ENCODE measurements around the gene TBX1.

Gene TBX1

GRCh38 chr22:19737846-19738663, 22.5 kb upstream of the TBX1 start:
- DNase-seq (ENCODE audit: low read depth in 2 of 3, low spot score in 2 of 3): no peak

DNA sequence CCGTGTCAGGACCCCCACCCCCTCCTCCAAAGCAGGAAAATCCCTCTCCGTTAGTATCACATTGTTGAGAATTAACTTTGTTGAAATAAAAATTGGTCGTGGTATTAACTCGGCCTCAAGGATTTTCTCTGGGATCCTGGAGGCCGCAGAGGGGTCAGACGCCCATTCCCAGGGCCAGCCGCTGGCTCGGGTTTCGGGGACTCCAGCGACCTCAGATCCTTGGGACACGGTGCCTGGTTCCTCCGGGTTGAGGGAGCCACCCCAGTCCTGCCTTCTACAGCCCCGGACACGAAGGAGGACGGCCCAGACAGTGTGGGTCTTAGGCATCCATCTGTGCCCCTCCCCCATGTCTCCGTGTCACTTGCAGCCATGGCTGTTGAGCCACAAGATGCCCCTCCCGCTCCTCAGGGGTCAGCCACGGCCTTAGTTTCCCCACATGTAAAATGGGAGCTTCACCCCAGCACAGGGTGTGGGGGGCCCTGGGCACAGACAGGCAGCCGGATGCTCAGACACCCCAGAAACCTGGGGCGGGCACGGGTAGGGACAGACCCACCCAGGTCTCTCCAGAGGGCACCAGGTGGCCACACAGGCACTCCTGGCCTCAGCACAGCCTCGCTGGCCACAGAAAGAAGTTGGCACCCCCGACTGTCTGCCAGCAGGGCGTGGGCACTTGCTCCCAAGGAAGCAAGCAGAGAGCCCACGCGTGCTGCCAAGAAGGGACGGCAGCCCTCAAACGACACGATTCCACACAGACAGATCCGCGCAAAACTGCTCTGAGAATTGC, 21.7 kb upstream of the TBX1 start:
- DNase-seq (ENCODE audit: low read depth in 2 of 3, low spot score in 2 of 3): no peak

- DNase-seq (ENCODE audit: low read depth in 2 of 3, low spot score in 2 of 3): no peak
These were observed 21.1 kb upstream of the TBX1 start for GRCh38 chr22:19739448-19739895.

DNA sequence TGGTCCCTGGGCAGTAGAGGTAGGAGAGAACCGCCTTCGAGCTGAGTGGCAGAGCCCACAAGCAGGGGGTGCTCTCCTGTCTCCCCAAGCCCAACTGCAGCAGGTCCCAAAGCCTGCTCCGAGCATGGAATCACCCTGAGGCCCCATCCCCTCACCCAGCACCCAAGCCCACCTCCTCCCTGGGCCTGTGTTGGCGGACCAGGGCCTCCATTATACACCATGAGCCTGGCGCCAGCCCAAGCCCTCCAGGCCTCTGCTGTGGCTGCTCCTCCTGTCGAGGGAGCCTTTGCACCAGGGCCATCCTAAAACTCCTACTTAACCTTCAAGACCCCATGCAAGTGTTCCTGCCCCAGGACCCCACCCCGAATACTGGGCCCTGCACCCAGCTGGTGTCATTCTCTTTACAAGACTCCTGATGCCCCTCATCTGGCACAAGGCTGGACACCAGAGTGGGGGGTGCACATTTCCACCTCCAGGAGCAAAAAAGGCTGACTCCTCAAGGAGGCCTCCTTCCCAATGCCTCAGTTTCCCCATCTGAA, 20.6 kb upstream of the TBX1 start:
- DNase-seq (ENCODE audit: low read depth in 2 of 3, low spot score in 2 of 3): no peak

DNA sequence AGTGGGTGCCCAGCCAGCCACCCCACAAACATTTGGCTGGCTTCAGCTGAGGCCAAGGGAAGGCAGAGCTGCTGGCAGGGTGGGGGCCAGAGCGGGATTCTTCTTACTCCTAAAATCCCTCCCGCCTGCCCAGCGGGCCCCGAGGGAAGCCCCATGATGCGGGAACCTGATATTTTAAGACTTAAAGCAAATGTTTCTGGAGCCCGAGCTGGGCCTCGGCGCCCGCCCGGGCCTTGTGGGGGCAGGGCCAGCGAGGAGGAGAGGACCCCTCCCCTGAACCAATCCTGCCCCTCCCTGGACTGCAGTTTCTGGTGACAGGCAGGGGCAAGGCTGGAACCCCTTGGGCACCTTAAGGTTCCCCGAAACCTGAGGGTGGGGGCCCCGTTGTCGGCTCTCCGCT, 20.0 kb upstream of the TBX1 start:
- DNase-seq (ENCODE audit: low read depth in 2 of 3, low spot score in 2 of 3): no peak

GRCh38 chr22:19741053-19741452, 19.5 kb upstream of the TBX1 start:
- no peak for DNase-seq (ENCODE audit: low read depth in 2 of 3, low spot score in 2 of 3)

GRCh38 chr22:19742160-19743066, 18.2 kb upstream of the TBX1 start:
- DNase-seq (ENCODE audit: low read depth in 2 of 3, low spot score in 2 of 3): no peak

DNA sequence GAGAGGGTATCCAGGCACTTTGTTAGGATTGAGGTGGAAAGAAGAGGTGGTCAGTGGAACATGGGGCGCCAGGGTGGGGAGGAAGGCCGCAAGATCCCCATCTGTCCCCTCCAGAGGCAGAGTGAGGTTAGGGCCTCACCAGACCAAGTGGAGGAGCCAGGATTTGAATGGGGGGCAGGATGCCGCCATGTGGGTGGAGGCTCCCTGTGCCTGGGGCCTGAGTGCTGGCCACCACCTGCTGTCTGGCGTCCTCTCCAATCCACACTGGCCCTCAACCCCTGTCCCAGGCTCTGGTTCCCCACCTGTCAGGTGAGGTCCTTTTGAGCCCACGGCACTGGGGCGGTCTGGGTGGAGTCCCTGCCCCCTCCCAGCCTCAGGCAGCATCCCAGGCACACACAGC, 17.5 kb upstream of the TBX1 start:
- DNase-seq (ENCODE audit: low read depth in 2 of 3, low spot score in 2 of 3): no peak

DNA sequence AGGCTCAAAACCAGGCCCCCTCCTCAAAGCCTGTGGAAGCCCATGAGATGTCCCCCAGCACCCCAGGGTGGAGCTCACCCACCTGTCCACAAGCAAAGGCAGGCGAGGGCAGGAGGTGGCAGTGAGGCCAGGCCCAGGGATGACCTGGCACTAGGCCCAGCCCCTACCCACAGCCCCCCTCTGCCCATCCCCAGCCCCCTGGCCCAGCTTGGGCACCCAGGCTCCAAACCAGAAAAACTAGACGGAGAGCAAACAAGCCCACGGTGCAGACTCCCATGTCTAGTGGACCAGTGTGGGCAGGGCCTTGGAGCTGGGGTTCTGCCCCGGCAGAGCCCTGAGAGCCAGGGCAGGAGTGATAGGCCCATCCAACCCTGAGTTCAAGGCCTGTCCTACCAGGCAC, 16.9 kb upstream of the TBX1 start:
- no peak for DNase-seq (ENCODE audit: low read depth in 2 of 3, low spot score in 2 of 3)

- DNase-seq (ENCODE audit: low read depth in 2 of 3, low spot score in 2 of 3): no peak
These were observed 16.1 kb upstream of the TBX1 start for GRCh38 chr22:19744350-19745006.

DNA sequence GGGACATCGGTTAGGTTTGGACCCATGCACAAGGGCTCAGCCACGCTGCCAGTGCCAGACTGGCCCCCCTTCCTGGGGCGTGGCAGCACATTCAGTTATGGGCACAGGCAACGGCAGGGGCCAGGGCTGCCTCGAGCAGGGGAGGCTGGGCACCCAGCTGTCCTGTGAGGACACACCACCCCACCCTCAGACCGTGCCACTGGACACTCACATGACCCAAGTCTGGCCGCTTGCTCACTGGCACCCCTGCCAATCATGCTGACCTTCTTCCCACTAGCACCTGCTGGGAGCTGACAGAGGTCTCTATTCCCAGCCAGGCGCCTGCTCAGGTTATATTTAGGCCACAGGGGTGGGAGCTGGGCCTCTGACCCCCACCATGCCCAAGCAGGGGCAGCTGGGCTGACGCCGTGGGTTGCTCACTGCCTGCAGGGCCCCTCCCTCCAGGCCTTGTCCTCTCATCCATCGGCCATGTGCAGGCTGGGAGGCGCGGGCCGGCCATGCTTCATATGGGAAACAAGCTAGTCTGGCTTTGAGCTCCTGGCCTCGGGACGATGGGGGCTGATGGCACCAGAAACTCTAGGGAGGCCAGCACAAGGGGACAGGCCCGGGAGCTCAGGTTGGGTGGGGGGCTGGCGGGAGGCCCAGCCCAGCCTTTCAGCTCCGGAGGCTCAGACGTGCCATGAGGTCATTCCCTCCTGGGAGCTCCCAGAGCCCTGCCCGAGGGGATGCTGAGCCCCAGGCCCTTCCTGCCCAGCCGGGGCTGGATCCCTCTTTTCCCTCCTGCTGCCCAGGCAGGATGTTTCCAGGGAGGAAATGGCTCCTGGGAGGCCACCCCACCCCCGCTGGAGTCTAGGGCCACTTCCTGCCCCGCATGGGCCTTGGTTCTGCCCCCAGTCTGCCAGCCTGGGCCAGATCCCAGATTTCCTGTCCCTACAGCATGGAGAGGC, 15.2 kb upstream of the TBX1 start:
- no peak for DNase-seq (ENCODE audit: low read depth in 2 of 3, low spot score in 2 of 3)

GRCh38 chr22:19746726-19747125, 13.9 kb upstream of the TBX1 start:
- DNase-seq (ENCODE audit: low read depth in 2 of 3, low spot score in 2 of 3): no peak

- no peak for DNase-seq (ENCODE audit: low read depth in 2 of 3, low spot score in 2 of 3)
These were observed 13.0 kb upstream of the TBX1 start for GRCh38 chr22:19747551-19747950.

DNA sequence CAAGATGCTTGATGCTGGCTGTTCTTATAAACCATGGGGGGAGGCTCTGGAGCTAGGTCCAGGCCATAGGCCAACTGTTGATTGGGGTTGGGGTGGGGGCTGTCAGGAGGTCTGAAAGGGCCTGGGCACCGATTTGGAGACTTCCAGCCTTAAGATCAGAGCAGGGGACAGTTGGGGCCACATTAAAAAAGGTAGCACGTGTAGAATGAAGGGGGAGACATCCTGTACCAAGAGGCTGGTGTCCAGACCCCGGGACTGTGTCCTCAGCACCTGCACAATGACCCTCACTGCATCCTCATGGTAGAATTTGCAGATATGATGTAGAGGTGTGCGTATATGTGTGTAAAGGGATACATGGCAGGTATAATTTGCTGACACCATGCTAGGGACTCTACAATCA, 12.4 kb upstream of the TBX1 start:
- DNase-seq (ENCODE audit: low read depth in 2 of 3, low spot score in 2 of 3): no peak

DNA sequence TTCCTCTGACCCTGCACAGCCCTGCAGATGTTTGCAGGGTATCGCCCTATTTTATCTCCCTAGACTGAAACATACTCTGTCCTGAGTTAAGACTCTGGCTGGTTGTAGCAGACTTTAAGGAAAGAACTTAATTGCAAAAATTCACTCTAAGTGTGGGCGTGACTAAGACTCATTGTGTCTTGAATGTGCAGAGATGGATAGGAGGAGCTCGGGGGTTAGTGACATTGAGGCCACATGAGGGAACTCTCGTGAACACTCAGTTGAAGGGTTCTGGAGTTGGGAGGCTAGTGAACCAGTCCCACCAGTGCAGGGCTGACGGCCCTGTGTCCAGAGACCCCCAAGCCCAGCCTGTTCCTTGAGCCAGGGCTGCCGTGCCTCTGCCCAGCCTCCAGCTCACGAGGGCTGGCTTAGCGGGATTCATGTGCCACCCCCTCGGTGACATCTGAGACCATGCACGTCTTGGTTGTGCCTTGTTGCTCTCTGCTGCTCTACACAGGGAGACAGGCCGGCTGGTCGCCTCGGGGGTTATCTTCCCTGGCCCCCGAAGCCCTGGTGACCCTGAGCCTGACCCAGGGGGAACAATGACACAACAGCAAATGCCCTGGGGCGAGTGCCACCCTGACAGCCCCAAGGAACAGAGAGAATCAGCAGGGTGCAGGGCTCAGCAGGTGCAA, 11.4 kb upstream of the TBX1 start:
- no peak for DNase-seq (ENCODE audit: low read depth in 2 of 3, low spot score in 2 of 3)

GRCh38 chr22:19749876-19750275, 10.7 kb upstream of the TBX1 start:
- no peak for DNase-seq (ENCODE audit: low read depth in 2 of 3, low spot score in 2 of 3)

GRCh38 chr22:19750507-19751490, 9.8 kb upstream of the TBX1 start:
- no peak for DNase-seq (ENCODE audit: low read depth in 2 of 3, low spot score in 2 of 3)
